WTC11 (cell line): Measurements from ENCODE around the gene PTH1R. TPM values are rescaled to one million over a fixed set of nuclear protein-coding genes. Genes with fewer than 3 reads are reported as not detected.

ENCODE experiments used
- ATAC-seq: fragments of 200-7000 bp; cut with Tn5 transposase; 2 replicates; pipeline ENCODE4 v1.10.0; 2021; ENCODE audit warnings: mild to moderate bottlenecking, moderate library complexity
- CTCF ChIA-PET: fragments of 300-600 bp; sonication (Branson Sonifier 250); formaldehyde crosslinking; loops from one replicate; lab custom pipeline; 2021; ENCODE audit warnings: antibody characterized with exemption; lab: Charles Lee
- POLR2A ChIA-PET: fragments of 350-600 bp; sonication (Branson Sonifier 250); formaldehyde crosslinking; loops from one replicate; lab custom pipeline; 2021; ENCODE audit warnings: antibody characterized with exemption; lab: Charles Lee
- DNase-seq: peaks from one replicate; pipeline ENCODE4 v3.0.0; 2021; ENCODE audit warnings: low spot score
- H3K27ac Mint-ChIP-seq: 2 replicates; pipeline ENCODE4 v1.8.0; 2021; ENCODE audit warnings: mixed read lengths
- H3K27me3 Mint-ChIP-seq: 2 replicates; pipeline ENCODE4 v1.8.0; 2021; ENCODE audit warnings: low read depth, mild to moderate bottlenecking, moderate library complexity, mixed read lengths
- H3K36me3 Mint-ChIP-seq: 2 replicates; pipeline ENCODE4 v1.8.0; 2021; ENCODE audit warnings: mixed read lengths
- H3K4me1 Mint-ChIP-seq: 2 replicates; pipeline ENCODE4 v1.8.0; 2022; ENCODE audit warnings: mixed read lengths
- H3K4me3 Mint-ChIP-seq: 2 replicates; pipeline ENCODE4 v1.8.0; 2021; ENCODE audit warnings: mild to moderate bottlenecking, moderate library complexity, mixed read lengths
- H3K9me3 Mint-ChIP-seq: 2 replicates; pipeline ENCODE4 v1.8.0; 2021; ENCODE audit warnings: mixed read lengths
- ATF1 ChIP-seq: sonication (generic); formaldehyde crosslinking; IDR thresholded peaks from 2 replicates; pipeline ENCODE4 v1.8.1; 2023; ENCODE audit warnings: mild to moderate bottlenecking, moderate library complexity, missing genetic modification reagents
- CDX4 ChIP-seq: fragments of 250-450 bp; sonication (Bioruptor Pico); IDR thresholded peaks from 2 replicates; pipeline ENCODE4 v1.9.0; 2021; ENCODE audit warnings: moderate library complexity, mild to moderate bottlenecking, inconsistent platforms, borderline replicate concordance
- ELF4 ChIP-seq: sonication (generic); formaldehyde crosslinking; IDR thresholded peaks from 2 replicates; pipeline ENCODE4 v1.8.1; 2022; ENCODE audit warnings: low read depth, mild to moderate bottlenecking, moderate library complexity, missing genetic modification reagents
- FOXP4 ChIP-seq: sonication (generic); formaldehyde crosslinking; IDR thresholded peaks from 2 replicates; pipeline ENCODE4 v1.8.0; 2022; ENCODE audit warnings: mild to moderate bottlenecking, missing genetic modification reagents
- HMGXB4 ChIP-seq: sonication (generic); formaldehyde crosslinking; IDR thresholded peaks from 2 replicates; pipeline ENCODE4 v1.8.1; 2023; ENCODE audit warnings: mild to moderate bottlenecking, moderate library complexity, missing genetic modification reagents
- IRF1 ChIP-seq: sonication (generic); formaldehyde crosslinking; IDR thresholded peaks from 2 replicates; pipeline ENCODE4 v1.8.0; 2023; ENCODE audit warnings: missing genetic modification reagents
- IRF2 ChIP-seq: sonication (generic); formaldehyde crosslinking; IDR thresholded peaks from 2 replicates; pipeline ENCODE4 v1.8.0; 2022; ENCODE audit warnings: low read depth, missing genetic modification reagents, borderline replicate concordance
- MYBL2 ChIP-seq: sonication (generic); formaldehyde crosslinking; IDR thresholded peaks from 2 replicates; pipeline ENCODE4 v1.8.1; 2023; ENCODE audit warnings: mild to moderate bottlenecking, moderate library complexity, missing genetic modification reagents
- PRDM15 ChIP-seq: sonication (generic); formaldehyde crosslinking; IDR thresholded peaks from 2 replicates; pipeline ENCODE4 v1.8.0; 2022; ENCODE audit warnings: missing genetic modification reagents
- PRRX2 ChIP-seq: fragments of 250-450 bp; sonication (Bioruptor Pico); IDR thresholded peaks from 2 replicates; pipeline ENCODE4 v1.8.0; 2021; ENCODE audit warnings: mild to moderate bottlenecking
- RORB ChIP-seq: fragments of 250-450 bp; sonication (Bioruptor Pico); IDR thresholded peaks from 2 replicates; pipeline ENCODE4 v1.9.0; 2021; ENCODE audit warnings: mild to moderate bottlenecking
- SMAD4 ChIP-seq: sonication (generic); formaldehyde crosslinking; IDR thresholded peaks from 2 replicates; pipeline ENCODE4 v1.8.0; 2022; ENCODE audit warnings: mild to moderate bottlenecking, missing genetic modification reagents
- SP1 ChIP-seq: sonication (generic); formaldehyde crosslinking; conservative IDR thresholded peaks from 2 replicates; pipeline ENCODE4 v1.8.1; 2022; ENCODE audit warnings: missing genetic modification reagents
- TP53 ChIP-seq: sonication (generic); formaldehyde crosslinking; IDR thresholded peaks from 2 replicates; pipeline ENCODE4 v1.8.1; 2023; ENCODE audit warnings: mild to moderate bottlenecking, missing genetic modification reagents
- ZNF121 ChIP-seq: sonication (generic); formaldehyde crosslinking; IDR thresholded peaks from 2 replicates; pipeline ENCODE4 v1.8.0; 2023; ENCODE audit warnings: missing genetic modification reagents
- ZNF232 ChIP-seq: sonication (generic); formaldehyde crosslinking; IDR thresholded peaks from 2 replicates; pipeline ENCODE4 v1.8.0; 2022; ENCODE audit warnings: mild to moderate bottlenecking, missing genetic modification reagents
- ZNF512 ChIP-seq: sonication (generic); formaldehyde crosslinking; IDR thresholded peaks from 2 replicates; pipeline ENCODE4 v1.8.1; 2022; ENCODE audit warnings: missing genetic modification reagents, borderline replicate concordance
- ZNF532 ChIP-seq: fragments of 250-450 bp; sonication (Bioruptor Pico); IDR thresholded peaks from 2 replicates; pipeline ENCODE4 v1.9.0; 2021; ENCODE audit warnings: mild to moderate bottlenecking, borderline replicate concordance
- total RNA-seq: library from RNA; stranded (reverse); gene quantifications from 3 replicates; pipeline ENCODE4 v1.2.3, GENCODE V29; 2021

Gene PTH1R
- total RNA-seq, 1 experiment from 2014 or later, result 12.0 TPM

GRCh38 chr3:46833346-46834300, 43.9 kb upstream of the PTH1R start (continued):
- TF ChIP-seq PRDM15 (no peak), FOXP4 (no peak)

GRCh38 chr3:46835054-46835453, 42.5 kb upstream of the PTH1R start:
- H3K4me1 Mint-ChIP-seq, result no peaks in the 10 kb centered on the region
- H3K36me3 Mint-ChIP-seq, result peaks cover 13% of the 10 kb centered on the region
- H3K4me3 Mint-ChIP-seq, result no peak overlapping the region
- DNase-seq (no peak), ATAC-seq (no peak)
- peaks cover 17% of the 10 kb centered on the region for H3K27me3 Mint-ChIP-seq
- ChIA-PET CTCF (interaction anchor here (0.5 to 1.2 kb wide), 3 partner anchors 11 to 117 kb away, joined by 3 read pairs; partner anchors contain the start of gene PRSS50), POLR2A (no interaction called here)
- H3K9me3 Mint-ChIP-seq, result peaks cover 30% of the 10 kb centered on the region
- no peak overlapping the region for H3K27ac Mint-ChIP-seq
- TF ChIP-seq IRF2 (CRISPR knock-in tag) (no peak), ZNF232 (CRISPR knock-in tag) (no peak), CDX4 (CRISPR knock-in tag) (no peak), HMGXB4 (no peak), PRRX2 (CRISPR knock-in tag) (no peak), TP53 (CRISPR knock-in tag) (no peak), ZNF121 (CRISPR knock-in tag) (no peak), SMAD4 (CRISPR knock-in tag) (no peak), RORB (CRISPR knock-in tag) (no peak), SP1 (CRISPR knock-in tag) (no peak), ATF1 (no peak), ZNF512 (CRISPR knock-in tag) (no peak), MYBL2 (CRISPR knock-in tag) (no peak), IRF1 (CRISPR knock-in tag) (no peak), ELF4 (CRISPR knock-in tag) (no peak), ZNF532 (no peak)
